ENCODE measurements around the gene FCSK.
A peak's percentile ranks its signal among the peaks of the same experiment; 100 is the strongest.
"Not testable (repeated sequence)": the region's sequence is repeated elsewhere in the genome, so short reads cannot be mapped to it uniquely, and the experiment has no call there.

FCSK gene

DNA sequence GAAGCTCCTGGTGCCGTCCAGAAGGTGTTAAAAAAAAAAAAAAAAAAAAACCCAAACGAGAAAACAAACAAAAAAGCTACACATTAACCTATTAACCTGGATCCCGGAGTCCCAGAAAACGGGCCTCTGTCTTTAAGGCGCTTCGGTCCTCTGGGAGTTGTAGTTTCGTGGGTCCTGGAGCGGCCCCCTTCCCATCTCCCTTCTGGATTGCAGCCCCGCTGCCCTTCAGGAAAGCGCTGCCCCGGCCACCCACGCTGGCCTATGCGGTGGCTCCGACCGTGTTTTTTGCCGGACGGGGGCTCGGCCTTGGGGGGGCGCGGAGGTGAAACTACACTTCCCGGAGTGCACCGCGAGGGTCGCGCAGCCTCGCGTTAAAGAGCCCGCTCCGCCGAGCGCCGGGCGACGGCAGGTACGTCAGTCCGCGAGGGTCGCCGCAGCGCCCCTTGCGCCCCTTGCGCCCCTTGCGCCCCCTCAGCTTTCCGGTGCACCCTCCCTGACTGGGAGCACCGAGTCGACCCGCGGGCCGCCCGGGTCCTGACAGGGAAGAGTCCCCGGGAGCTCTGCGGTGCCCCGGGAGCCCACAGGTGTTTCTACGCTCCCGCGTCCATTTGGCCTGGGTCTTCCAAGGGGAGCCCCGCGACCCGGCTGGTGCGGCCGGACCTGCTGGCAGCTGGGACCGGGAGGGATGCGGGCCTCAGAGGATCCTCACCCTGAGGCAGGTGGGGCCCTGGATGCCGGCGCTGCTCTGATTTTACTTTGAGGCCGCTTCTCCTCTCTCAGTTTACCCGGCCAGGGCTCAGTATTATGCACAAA is at the start of gene FCSK:
TSS of gene FCSK (plus strand) at position 374 of the 813 bp plus-strand sequence. CDS start 8,596 bp downstream, outside the sequence.
- no peaks in the 10 kb centered on the region for H3K27me3 ChIP-seq (ENCODE audit: control insufficient read depth in 2 of 2, insufficient read depth in 2 of 2, low read length in 2 of 2)

DNA sequence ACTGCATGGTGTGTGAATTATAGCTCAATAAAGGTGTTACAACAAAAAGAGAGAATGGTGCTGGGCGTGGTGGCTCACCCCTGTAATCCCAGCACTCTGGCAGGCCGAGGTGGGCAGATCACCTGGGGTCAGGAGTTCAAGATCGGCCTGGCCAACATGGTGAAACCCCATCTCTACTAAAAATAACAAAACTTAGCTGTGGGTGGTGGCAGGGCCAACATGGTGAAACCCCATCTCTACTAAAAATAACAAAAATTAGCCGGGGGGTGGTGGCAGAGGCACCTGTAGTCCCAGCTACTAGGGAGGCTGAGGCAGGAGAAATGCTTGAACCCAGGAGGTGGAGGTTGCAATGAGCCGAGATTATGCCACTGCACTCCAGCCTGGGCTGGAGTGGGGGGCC is 48.3 kb upstream of the FCSK start:
- H3K4me1 ChIP-seq (ENCODE audit: control insufficient read depth in 2 of 2, insufficient read depth in 2 of 2, low read length in 2 of 2); H3K9ac ChIP-seq (ENCODE audit: low read depth in 1 of 2, low read length in 2 of 2): not testable (repeated sequence)

More for the DNA sequence above, at the start of gene FCSK:
- Histone ChIP-seq H3K9me3 (ENCODE audit: control insufficient read depth in 2 of 2, low read length in 2 of 2) (no peaks in the 10 kb centered on the region), H3K4me3 (ENCODE audit: low read length in 2 of 2) (peak within 1 kb of the TSS; percentile 86 to 88), H3K9ac (ENCODE audit: low read depth in 1 of 2, low read length in 2 of 2) (peak within 1 kb of the TSS; percentile 80 to 84), H3K27ac (ENCODE audit: low read depth in 2 of 2, low read length in 2 of 2) (peak within 1 kb of the TSS; percentile 93 to 96), H3K4me1 (ENCODE audit: control insufficient read depth in 2 of 2, insufficient read depth in 2 of 2, low read length in 2 of 2) (peaks cover 0 to 8% of the 10 kb centered on the region in 2 donors), H3K36me3 (ENCODE audit: control insufficient read depth in 2 of 2, insufficient read depth in 2 of 2, low read length in 2 of 2) (no peaks in the 10 kb centered on the region)

DNA sequence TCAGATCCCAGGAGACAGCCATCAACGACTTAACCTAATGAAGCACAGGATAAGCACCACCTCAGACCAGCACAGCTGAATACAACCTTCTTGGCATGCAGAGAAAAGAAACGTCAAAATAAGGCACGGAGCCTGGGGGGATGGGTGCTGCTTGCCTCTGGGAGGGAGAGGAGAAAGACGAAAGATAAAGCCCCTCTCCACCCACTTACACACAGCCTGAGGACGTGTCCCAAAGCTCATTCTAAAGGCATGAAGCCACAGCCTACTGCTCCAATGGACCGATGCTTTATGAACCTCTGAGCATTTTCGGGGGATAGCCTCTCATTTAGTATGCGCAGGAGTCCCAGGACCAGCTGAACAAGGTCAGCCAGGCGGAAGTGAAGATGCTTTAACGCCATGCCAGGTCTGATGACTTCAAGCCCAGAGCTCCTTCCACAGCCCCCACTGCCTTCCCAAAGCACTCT is 46.6 kb upstream of the FCSK start:
- Histone ChIP-seq H3K4me3 (ENCODE audit: low read length in 2 of 2) (no peak overlapping the region), H3K9ac (ENCODE audit: low read depth in 1 of 2, low read length in 2 of 2) (no peak overlapping the region), H3K4me1 (ENCODE audit: control insufficient read depth in 2 of 2, insufficient read depth in 2 of 2, low read length in 2 of 2) (peaks cover 2 to 5% of the 10 kb centered on the region in 2 donors), H3K9me3 (ENCODE audit: control insufficient read depth in 2 of 2, low read length in 2 of 2) (no peaks in the 10 kb centered on the region), H3K27ac (ENCODE audit: low read depth in 2 of 2, low read length in 2 of 2) (no peak overlapping the region), H3K36me3 (ENCODE audit: control insufficient read depth in 2 of 2, insufficient read depth in 2 of 2, low read length in 2 of 2) (no peaks in the 10 kb centered on the region), H3K27me3 (ENCODE audit: control insufficient read depth in 2 of 2, insufficient read depth in 2 of 2, low read length in 2 of 2) (no peaks in the 10 kb centered on the region)

More for the DNA sequence above, 48.3 kb upstream of the FCSK start:
- H3K9me3 ChIP-seq (ENCODE audit: control insufficient read depth in 2 of 2, low read length in 2 of 2); H3K36me3 ChIP-seq (ENCODE audit: control insufficient read depth in 2 of 2, insufficient read depth in 2 of 2, low read length in 2 of 2); H3K27ac ChIP-seq (ENCODE audit: low read depth in 2 of 2, low read length in 2 of 2); H3K27me3 ChIP-seq (ENCODE audit: control insufficient read depth in 2 of 2, insufficient read depth in 2 of 2, low read length in 2 of 2); H3K4me3 ChIP-seq (ENCODE audit: low read length in 2 of 2): not testable (repeated sequence)

DNA sequence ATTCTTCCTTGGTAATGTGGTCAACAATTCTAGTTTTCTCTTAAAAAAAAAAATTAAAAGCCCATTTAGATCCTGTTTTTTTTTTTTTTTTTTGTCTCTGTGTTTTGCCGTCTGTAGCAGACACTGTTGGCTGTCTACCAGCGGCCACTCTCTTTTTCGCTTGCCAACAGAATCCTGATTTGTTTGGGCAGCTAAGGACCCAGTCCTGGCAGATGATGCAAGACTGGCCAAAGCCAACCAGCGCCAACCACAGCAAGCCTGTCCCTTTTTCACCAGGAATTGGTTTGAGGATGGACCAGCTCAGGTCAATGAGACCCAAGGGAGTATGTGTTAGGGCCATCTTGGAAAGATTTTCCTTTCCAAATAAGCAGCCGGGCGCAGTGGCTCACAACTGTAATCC is 43.7 kb upstream of the FCSK start:
- H3K27ac ChIP-seq (ENCODE audit: low read depth in 2 of 2, low read length in 2 of 2): no peak overlapping the region
- no peaks in the 10 kb centered on the region for H3K27me3 ChIP-seq (ENCODE audit: control insufficient read depth in 2 of 2, insufficient read depth in 2 of 2, low read length in 2 of 2)
- no peaks in the 10 kb centered on the region for H3K36me3 ChIP-seq (ENCODE audit: control insufficient read depth in 2 of 2, insufficient read depth in 2 of 2, low read length in 2 of 2)
- no peak overlapping the region for H3K9ac ChIP-seq (ENCODE audit: low read depth in 1 of 2, low read length in 2 of 2)
- H3K4me1 ChIP-seq (ENCODE audit: control insufficient read depth in 2 of 2, insufficient read depth in 2 of 2, low read length in 2 of 2): peaks cover 0 to 2% of the 10 kb centered on the region in 2 donors
- no peak overlapping the region for H3K4me3 ChIP-seq (ENCODE audit: low read length in 2 of 2)
- H3K9me3 ChIP-seq (ENCODE audit: control insufficient read depth in 2 of 2, low read length in 2 of 2): no peaks in the 10 kb centered on the region

DNA sequence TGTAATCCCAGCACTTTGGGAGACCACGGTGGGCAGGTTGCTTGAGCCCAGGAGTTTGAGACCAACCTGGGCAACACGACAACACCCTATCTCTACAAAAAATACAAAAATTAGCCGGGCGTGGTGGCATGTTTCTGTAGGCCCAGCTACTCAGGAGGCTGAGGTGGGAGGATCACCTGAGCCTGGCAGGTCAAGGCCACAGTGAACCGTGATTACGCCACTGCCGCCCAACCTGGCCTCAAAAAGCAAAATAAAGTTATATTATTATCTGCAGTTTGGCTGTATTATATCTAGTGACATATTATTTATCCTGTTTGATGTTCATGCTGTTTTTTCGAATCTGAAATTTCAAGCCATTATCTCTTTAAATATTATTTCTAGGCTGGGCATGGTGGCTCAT is 42.0 kb upstream of the FCSK start:
- no peaks in the 10 kb centered on the region for H3K9me3 ChIP-seq (ENCODE audit: control insufficient read depth in 2 of 2, low read length in 2 of 2)
- no peak overlapping the region for H3K4me3 ChIP-seq (ENCODE audit: low read length in 2 of 2)
- no peaks in the 10 kb centered on the region for H3K27me3 ChIP-seq (ENCODE audit: control insufficient read depth in 2 of 2, insufficient read depth in 2 of 2, low read length in 2 of 2)
- no peak overlapping the region for H3K9ac ChIP-seq (ENCODE audit: low read depth in 1 of 2, low read length in 2 of 2)
- no peaks in the 10 kb centered on the region for H3K36me3 ChIP-seq (ENCODE audit: control insufficient read depth in 2 of 2, insufficient read depth in 2 of 2, low read length in 2 of 2)
- H3K27ac ChIP-seq (ENCODE audit: low read depth in 2 of 2, low read length in 2 of 2): no peak overlapping the region
- H3K4me1 ChIP-seq (ENCODE audit: control insufficient read depth in 2 of 2, insufficient read depth in 2 of 2, low read length in 2 of 2): peaks cover 6 to 8% of the 10 kb centered on the region in 2 donors

DNA sequence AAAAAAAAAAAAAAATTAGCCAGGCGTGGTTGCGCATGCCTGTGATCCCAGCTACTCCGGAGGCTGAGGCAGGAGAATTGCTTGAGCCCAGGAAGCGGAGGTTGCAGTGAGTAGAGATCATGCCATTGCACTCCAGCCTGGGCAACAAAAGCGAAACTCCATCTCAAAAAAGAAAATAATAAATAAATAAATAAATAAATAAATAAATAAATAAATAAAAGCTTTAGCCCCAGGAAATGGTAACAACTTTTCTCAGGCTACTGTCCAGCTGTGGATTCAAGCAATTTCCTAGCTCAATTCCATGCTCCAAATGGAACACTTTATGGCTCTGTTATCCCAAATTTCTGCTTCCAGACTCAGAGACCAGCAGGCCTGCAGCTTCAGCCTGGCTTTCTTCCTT is 40.8 kb upstream of the FCSK start:
- H3K4me3 ChIP-seq (ENCODE audit: low read length in 2 of 2); H3K36me3 ChIP-seq (ENCODE audit: control insufficient read depth in 2 of 2, insufficient read depth in 2 of 2, low read length in 2 of 2); H3K27me3 ChIP-seq (ENCODE audit: control insufficient read depth in 2 of 2, insufficient read depth in 2 of 2, low read length in 2 of 2); H3K9ac ChIP-seq (ENCODE audit: low read depth in 1 of 2, low read length in 2 of 2); H3K27ac ChIP-seq (ENCODE audit: low read depth in 2 of 2, low read length in 2 of 2); H3K9me3 ChIP-seq (ENCODE audit: control insufficient read depth in 2 of 2, low read length in 2 of 2); H3K4me1 ChIP-seq (ENCODE audit: control insufficient read depth in 2 of 2, insufficient read depth in 2 of 2, low read length in 2 of 2): not testable (repeated sequence)

DNA sequence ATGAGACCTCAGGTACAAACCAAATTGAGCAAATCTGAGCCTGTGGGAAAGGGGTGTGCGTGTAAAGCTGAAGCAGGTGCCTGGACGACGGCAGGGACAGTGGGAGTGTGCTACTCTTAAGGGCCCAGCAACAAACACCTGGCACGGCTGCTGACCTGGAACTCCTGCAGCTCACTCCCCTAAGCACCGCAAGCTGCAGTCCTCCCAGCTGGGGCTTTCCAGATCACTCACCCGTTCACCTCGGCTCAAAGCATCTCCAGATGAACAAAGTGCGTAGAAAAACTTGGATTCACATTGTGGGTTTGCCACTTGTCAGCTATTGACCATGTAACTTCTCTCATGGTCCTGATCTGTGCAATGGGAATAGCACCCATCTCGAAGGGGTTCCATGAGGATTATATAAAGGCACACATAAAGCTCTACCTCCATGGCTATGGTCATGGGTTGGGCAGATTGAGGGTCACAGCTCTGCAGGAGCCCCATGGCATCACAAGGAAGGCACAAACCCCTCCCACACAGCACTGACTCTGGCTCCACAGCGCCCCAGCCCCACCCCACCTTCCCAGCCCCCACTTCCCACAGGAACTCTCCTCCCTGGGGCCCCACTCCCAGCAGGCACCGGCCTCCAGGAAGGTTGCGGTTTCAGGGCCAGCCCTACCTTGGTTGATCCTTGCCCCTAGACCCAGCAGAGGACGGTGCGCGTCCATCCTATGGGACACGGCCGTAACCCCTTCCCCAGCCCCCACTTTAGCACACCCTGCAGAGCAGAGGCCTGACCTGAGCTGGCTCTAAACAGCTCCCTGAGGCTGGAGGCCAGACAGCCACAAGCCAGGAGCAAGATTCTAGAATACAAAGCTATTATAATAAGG is 37.4 kb upstream of the FCSK start:
- Histone ChIP-seq H3K4me1 (ENCODE audit: control insufficient read depth in 2 of 2, insufficient read depth in 2 of 2, low read length in 2 of 2) (peaks cover 7 to 15% of the 10 kb centered on the region in 2 donors), H3K36me3 (ENCODE audit: control insufficient read depth in 2 of 2, insufficient read depth in 2 of 2, low read length in 2 of 2) (no peaks in the 10 kb centered on the region)

DNA sequence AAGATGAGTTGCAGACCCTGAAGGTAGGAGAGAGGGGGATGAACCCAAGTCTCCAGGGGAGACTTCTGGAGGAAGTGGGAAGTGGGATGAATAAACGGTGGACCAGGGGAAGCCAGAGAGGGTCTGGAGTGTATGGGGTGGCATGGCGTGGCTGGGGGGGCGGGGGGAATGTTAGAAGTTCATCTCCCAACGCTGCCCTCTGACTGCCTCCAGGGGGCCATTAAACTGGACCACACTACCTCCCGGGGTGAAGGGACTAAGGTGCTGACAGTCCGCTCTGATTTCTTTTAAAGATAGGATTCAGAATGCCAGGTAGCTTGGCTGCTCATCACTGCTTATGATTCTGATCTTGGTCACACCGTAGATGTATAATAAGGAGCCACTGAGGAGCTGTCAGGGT is 36.7 kb upstream of the FCSK start:
- H3K36me3 ChIP-seq (ENCODE audit: control insufficient read depth in 2 of 2, insufficient read depth in 2 of 2, low read length in 2 of 2): no peaks in the 10 kb centered on the region
- H3K27me3 ChIP-seq (ENCODE audit: control insufficient read depth in 2 of 2, insufficient read depth in 2 of 2, low read length in 2 of 2): no peaks in the 10 kb centered on the region
- H3K4me1 ChIP-seq (ENCODE audit: control insufficient read depth in 2 of 2, insufficient read depth in 2 of 2, low read length in 2 of 2): peaks cover 12 to 21% of the 10 kb centered on the region in 2 donors
- no peaks in the 10 kb centered on the region for H3K9me3 ChIP-seq (ENCODE audit: control insufficient read depth in 2 of 2, low read length in 2 of 2)
- no peak overlapping the region for H3K9ac ChIP-seq (ENCODE audit: low read depth in 1 of 2, low read length in 2 of 2)
- H3K27ac ChIP-seq (ENCODE audit: low read depth in 2 of 2, low read length in 2 of 2): peak overlapping the region in 1 of 2 donors; percentile 48
- no peak overlapping the region for H3K4me3 ChIP-seq (ENCODE audit: low read length in 2 of 2)

More for the DNA sequence above, 37.4 kb upstream of the FCSK start:
- Histone ChIP-seq H3K9me3 (ENCODE audit: control insufficient read depth in 2 of 2, low read length in 2 of 2) (no peaks in the 10 kb centered on the region), H3K27ac (ENCODE audit: low read depth in 2 of 2, low read length in 2 of 2) (peak overlapping the region in 1 of 2 donors; percentile 48), H3K4me3 (ENCODE audit: low read length in 2 of 2) (no peak overlapping the region), H3K9ac (ENCODE audit: low read depth in 1 of 2, low read length in 2 of 2) (no peak overlapping the region), H3K27me3 (ENCODE audit: control insufficient read depth in 2 of 2, insufficient read depth in 2 of 2, low read length in 2 of 2) (no peaks in the 10 kb centered on the region)

DNA sequence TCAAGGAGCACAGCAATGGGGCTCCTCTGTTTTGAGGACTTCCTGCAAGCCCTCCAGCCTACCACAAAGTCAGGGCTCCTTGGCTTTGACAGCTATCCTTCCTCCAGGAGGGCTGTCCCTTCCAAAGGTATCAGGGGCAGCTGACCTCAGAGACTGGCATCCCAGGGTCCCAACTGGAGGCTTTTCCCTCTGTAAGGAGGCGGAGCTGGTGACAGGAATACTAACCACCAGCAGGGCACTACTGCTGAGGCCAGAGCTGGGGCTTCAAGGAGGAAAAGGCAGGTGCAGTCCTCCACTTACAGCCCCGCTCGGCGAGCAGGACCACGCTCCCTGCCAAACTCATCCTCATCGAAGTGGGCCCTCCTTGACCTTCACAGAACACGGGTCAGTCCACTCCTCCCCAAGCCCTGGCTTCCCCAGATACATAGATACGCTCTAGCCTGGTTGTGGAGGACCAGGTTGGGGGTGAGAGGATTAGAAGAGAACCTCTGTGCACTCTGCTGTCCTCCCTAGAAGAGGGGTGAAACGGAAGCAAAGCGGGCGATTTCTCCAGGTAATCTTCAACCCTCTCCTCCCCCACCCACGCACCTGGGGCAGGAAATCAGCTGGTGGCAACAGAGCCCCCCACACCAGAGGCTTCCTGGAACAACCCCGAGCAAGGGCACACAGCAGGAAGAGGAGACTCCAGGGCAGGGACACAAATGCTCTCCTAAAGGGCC is 36.0 kb upstream of the FCSK start:
- no peaks in the 10 kb centered on the region for H3K36me3 ChIP-seq (ENCODE audit: control insufficient read depth in 2 of 2, insufficient read depth in 2 of 2, low read length in 2 of 2)
- no peaks in the 10 kb centered on the region for H3K27me3 ChIP-seq (ENCODE audit: control insufficient read depth in 2 of 2, insufficient read depth in 2 of 2, low read length in 2 of 2)
- no peaks in the 10 kb centered on the region for H3K9me3 ChIP-seq (ENCODE audit: control insufficient read depth in 2 of 2, low read length in 2 of 2)
- H3K4me3 ChIP-seq (ENCODE audit: low read length in 2 of 2): no peak overlapping the region
- no peak overlapping the region for H3K27ac ChIP-seq (ENCODE audit: low read depth in 2 of 2, low read length in 2 of 2)
- no peak overlapping the region for H3K9ac ChIP-seq (ENCODE audit: low read depth in 1 of 2, low read length in 2 of 2)
- peaks cover 13 to 21% of the 10 kb centered on the region in 2 donors for H3K4me1 ChIP-seq (ENCODE audit: control insufficient read depth in 2 of 2, insufficient read depth in 2 of 2, low read length in 2 of 2)

Measured in mucosa of rectum (tissue), 2 donors.